ENCODE measurements around the gene PCDHA11. TPM values are rescaled to one million over a fixed set of nuclear protein-coding genes. Genes with fewer than 3 reads are reported as not detected.
A peak's percentile ranks its signal among the peaks of the same experiment; 100 is the strongest.
"Not testable (repeated sequence)": the region's sequence is repeated elsewhere in the genome, so short reads cannot be mapped to it uniquely, and the experiment has no call there.

PCDHA11 gene
- total RNA-seq, 1 experiment from 2014 or later: 0.11 TPM

DNA sequence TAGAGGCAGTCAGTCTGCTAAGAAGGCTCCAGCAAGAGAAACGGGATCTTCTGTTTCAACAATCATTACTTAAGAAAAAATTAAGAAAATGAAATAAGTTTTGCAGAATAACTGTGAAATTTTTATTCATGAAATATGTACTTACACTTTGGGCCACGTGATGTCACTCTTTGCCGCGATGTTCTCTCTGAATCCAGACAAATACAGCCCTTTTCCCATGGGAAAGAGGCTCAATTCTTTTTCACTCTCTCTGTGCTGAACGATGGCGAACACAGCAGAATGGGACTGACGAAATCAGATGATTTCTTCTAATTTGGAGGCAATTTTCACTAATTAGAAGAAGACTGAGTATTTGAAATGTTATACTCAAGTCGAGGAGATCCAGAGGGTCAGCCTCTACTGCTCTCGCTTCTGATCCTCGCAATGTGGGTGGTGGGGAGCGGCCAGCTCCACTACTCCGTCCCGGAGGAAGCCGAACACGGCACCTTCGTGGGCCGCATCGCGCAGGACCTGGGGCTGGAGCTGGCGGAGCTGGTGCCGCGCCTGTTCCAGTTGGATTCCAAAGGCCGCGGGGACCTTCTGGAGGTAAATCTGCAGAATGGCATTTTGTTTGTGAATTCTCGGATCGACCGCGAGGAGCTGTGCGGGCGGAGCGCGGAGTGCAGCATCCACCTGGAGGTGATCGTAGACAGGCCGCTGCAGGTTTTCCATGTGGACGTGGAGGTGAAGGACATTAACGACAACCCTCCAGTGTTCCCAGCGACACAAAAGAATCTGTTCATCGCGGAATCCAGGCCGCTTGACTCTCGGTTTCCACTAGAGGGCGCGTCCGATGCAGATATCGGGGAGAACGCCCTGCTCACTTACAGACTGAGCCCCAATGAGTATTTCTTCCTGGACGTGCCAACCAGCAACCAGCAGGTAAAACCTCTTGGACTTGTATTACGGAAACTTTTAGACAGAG is 20.3 kb upstream of the PCDHA11 start, which contains the start of gene PCDHA9:
Gene PCDHA9, plus strand, starts transcription at position 244 of the 964 bp plus-strand sequence. Its CDS starts 114 bp downstream, at position 358.
- DNase-seq (ENCODE audit: low read depth): peak; percentile 20

GRCh38 chr5:140849831-140850634 is 18.7 kb upstream of the PCDHA11 start:
- not testable (repeated sequence) for DNase-seq (ENCODE audit: low read depth)

- peak; percentile 11 for DNase-seq (ENCODE audit: low read depth)
Observed at GRCh38 chr5:140855772-140856674, 12.7 kb upstream of the PCDHA11 start, which contains the start of gene PCDHA10. Gene PCDHA10, plus strand, starts transcription at chr5:140855897. Its CDS starts 152 bp downstream, at chr5:140856049.

- no peak for DNase-seq (ENCODE audit: low read depth)
Observed at GRCh38 chr5:140857177-140857986, 11.4 kb upstream of the PCDHA11 start.

GRCh38 chr5:140857987-140858240 is 10.8 kb upstream of the PCDHA11 start:
- DNase-seq (ENCODE audit: low read depth): no peak

DNA sequence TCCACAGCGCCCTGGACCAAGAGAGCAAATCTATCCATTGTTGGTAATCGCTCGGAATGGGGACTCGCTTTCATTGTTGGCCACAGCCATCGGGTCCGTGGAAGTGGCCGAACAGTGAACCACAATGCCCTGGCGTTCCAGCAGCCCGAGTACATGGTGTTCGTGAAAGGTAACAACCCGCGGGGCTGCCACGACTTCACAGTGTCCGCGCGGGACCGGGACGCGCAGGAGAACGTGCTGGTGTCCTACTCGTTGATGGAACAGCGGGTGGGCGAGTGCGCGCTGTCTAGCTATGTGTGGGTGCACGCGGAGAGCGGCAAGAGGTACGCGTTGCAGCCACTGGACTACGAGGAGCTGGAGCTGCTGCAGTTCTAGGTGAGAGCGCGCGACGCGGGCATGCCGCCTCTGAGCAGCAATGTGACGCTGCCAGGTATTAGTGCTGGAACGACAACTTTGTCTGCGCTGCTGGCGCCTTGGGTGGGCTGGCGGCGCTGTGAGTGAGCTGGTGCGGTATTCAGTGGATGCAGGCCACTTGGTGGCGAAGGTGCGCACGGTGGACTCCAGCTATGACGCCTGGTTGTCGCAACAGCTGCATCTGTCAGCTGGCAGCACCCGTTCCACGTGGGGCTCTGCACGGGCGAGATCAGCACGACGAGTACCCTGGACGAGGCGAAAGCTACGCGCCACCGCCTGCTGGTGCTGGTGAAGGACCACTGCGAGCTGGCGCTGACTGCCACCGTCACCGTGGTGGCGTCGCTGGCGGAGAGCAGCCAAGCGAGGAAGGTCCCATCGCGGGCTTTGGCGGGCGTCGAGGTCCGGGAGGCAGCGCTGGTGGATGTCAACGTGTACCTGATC is 6.1 kb upstream of the PCDHA11 start:
- no peak for DNase-seq (ENCODE audit: low read depth)

GRCh38 chr5:140869555-140869886 is 764 bp downstream of the PCDHA11 start:
- DNase-seq (ENCODE audit: low read depth): no peak

DNA sequence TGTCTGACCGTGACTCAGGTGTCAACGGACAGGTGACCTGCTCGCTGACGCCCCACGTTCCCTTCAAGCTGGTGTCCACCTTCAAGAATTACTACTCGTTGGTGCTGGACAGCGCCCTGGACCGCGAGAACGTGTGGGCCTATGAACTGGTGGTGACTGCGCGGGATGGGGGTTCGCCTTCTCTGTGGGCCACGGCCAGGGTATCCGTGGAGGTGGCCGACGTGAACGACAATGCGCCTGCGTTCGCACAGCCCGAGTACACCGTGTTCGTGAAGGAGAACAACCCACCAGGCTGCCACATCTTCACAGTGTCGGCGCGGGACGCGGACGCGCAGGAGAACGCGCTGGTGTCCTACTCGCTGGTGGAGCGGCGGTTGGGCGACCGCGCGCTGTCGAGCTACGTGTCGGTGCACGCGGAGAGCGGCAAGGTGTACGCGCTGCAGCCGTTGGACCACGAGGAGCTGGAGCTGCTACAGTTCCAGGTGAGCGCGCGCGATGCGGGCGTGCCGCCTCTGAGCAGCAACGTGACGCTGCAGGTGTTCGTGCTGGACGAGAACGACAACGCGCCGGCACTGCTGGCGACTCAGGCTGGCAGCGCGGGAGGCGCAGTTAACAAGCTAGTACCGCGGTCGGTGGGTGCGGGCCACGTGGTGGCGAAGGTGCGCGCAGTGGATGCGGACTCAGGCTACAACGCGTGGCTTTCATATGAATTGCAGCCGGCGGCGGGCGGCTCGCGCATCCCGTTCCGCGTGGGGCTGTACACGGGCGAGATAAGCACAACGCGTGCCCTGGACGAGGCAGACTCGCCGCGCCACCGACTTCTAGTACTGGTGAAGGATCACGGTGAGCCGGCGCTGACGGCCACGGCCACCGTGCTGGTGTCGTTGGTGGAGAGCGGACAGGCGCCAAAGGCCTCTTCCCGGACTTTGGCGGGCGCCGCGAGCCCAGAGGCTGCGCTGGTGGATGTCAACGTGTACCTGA is 1.8 kb downstream of the PCDHA11 start:
- no peak for DNase-seq (ENCODE audit: low read depth)

GRCh38 chr5:140875085-140876065 is 6.6 kb downstream of the PCDHA11 start, which contains the start of gene PCDHA12:
Gene PCDHA12, plus strand, starts transcription at chr5:140875308. Its CDS starts 165 bp downstream, at chr5:140875473.
- DNase-seq (ENCODE audit: low read depth): no peak

DNA sequence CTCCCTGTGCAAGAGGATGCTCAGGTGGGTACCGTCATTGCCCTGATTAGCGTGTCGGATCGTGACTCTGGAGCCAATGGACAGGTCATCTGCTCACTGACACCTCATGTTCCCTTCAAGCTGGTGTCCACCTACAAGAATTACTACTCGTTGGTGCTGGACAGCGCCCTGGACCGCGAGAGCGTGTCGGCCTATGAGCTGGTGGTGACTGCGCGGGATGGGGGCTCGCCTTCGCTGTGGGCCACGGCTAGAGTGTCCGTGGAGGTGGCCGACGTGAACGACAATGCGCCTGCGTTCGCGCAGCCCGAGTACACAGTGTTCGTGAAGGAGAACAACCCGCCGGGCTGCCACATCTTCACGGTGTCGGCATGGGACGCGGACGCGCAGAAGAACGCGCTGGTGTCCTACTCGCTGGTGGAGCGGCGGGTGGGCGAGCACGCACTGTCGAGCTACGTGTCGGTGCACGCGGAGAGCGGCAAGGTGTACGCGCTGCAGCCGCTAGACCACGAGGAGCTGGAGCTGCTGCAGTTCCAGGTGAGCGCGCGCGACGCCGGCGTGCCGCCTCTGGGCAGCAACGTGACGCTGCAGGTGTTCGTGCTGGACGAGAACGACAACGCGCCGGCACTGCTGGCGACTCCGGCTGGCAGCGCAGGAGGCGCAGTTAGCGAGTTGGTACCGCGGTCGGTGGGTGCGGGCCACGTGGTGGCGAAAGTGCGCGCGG is 7.9 kb downstream of the PCDHA11 start:
- not testable (repeated sequence) for DNase-seq (ENCODE audit: low read depth)

GRCh38 chr5:140877262-140877581 is 8.5 kb downstream of the PCDHA11 start:
- DNase-seq (ENCODE audit: low read depth): no peak

- no peak for DNase-seq (ENCODE audit: low read depth)
Observed at GRCh38 chr5:140881889-140882590, 13.3 kb downstream of the PCDHA11 start, which contains the start of gene PCDHA13. Gene PCDHA13, plus strand, starts transcription at chr5:140882124. Its CDS starts 145 bp downstream, at chr5:140882269.

GRCh38 chr5:140882591-140882899 is 13.8 kb downstream of the PCDHA11 start:
- peak; percentile 5 for DNase-seq (ENCODE audit: low read depth)

DNA sequence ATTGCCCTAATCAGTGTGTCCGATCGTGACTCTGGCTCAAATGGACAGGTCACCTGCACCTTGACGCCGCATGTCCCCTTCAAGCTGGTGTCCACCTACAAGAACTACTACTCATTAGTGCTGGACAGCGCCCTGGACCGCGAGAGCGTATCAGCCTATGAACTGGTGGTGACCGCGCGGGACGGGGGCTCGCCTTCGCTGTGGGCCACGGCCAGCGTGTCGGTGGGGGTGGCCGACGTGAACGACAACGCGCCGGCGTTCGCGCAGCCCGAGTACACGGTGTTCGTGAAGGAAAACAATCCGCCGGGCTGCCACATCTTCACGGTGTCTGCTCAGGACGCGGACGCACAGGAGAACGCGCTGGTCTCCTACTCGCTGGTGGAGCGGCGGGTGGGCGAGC is 14.6 kb downstream of the PCDHA11 start:
- DNase-seq (ENCODE audit: low read depth): no peak

DNA sequence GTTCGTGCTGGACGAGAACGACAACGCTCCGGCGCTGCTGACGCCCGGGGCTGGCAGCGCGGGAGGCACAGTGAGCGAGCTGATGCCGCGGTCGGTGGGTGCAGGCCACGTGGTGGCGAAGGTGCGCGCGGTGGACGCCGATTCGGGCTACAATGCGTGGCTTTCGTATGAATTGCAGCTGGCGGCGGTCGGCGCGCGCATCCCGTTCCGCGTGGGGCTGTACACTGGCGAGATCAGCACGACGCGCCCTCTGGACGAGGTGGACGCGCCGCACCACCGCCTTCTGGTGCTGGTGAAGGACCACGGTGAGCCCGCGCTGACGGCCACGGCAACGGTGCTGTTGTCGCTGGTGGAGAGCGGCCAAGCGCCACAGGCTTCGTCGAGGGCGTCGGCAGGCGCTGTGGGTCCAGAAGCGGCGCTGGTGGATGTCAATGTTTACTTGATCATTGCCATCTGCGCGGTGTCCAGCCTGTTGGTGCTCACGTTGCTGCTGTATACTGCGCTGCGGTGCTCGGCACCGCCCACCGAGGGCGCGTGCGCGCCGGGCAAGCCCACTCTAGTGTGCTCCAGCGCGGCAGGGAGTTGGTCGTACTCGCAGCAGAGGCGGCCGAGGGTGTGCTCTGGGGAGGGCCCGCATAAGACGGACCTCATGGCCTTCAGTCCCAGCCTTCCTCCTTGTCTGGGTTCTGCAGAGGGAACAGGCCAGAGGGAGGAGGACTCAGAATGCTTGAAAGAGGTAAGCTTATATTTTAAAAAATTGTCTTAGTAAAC is 15.4 kb downstream of the PCDHA11 start:
- DNase-seq (ENCODE audit: low read depth): no peak

Data from LHCN-M2 (cell line).